GM23338 (cell line): Measurements from ENCODE around the gene UNC93B1.

ENCODE experiments used
- EZH2phosphoT487 ChIP-seq: fragments of 200-600 bp; sonication (generic); IDR thresholded peaks from one replicate; pipeline ENCODE4 v1.8.1; 2018; ENCODE audit warnings: antibody characterized with exemption; ENCODE audit not compliant: unreplicated experiment
- NANOG ChIP-seq: IDR thresholded peaks from 2 replicates; pipeline ENCODE4 v1.6.1; 2016; ENCODE audit warnings: antibody characterized with exemption, borderline replicate concordance
- STAT1 ChIP-seq: IDR thresholded peaks from one replicate; pipeline ENCODE4 v1.6.1; 2016; ENCODE audit warnings: antibody characterized with exemption; ENCODE audit not compliant: unreplicated experiment
- TF ChIP-seq, protein P1 (sequence below), 2 experiments: fragments of 200-600 bp in 1 of 2; sonication (generic) in 1 of 2; conservative IDR thresholded peaks; 2 replicates each; pipeline versions ENCODE4 v1.5.1 to v1.6.1; 2016 to 2017; ENCODE audit warnings: antibody characterized with exemption in 2 of 2, low read depth in 2 of 2, mild to moderate bottlenecking in 2 of 2, moderate library complexity in 1 of 2
- TF ChIP-seq, protein P2 (sequence below): IDR thresholded peaks from one replicate; pipeline ENCODE4 v1.6.1; 2018; ENCODE audit warnings: antibody characterized with exemption; ENCODE audit not compliant: unreplicated experiment

GRCh38 chr11:68010090-68011041 is 6.5 kb upstream of the UNC93B1 start, which contains the start of gene ALDH3B1:
- TF ChIP-seq, protein P1, sequence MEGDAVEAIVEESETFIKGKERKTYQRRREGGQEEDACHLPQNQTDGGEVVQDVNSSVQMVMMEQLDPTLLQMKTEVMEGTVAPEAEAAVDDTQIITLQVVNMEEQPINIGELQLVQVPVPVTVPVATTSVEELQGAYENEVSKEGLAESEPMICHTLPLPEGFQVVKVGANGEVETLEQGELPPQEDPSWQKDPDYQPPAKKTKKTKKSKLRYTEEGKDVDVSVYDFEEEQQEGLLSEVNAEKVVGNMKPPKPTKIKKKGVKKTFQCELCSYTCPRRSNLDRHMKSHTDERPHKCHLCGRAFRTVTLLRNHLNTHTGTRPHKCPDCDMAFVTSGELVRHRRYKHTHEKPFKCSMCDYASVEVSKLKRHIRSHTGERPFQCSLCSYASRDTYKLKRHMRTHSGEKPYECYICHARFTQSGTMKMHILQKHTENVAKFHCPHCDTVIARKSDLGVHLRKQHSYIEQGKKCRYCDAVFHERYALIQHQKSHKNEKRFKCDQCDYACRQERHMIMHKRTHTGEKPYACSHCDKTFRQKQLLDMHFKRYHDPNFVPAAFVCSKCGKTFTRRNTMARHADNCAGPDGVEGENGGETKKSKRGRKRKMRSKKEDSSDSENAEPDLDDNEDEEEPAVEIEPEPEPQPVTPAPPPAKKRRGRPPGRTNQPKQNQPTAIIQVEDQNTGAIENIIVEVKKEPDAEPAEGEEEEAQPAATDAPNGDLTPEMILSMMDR (conservative IDR thresholded peaks at IDR 0.05; ENCODE audit: low read depth in 2 of 2) = peak in 1 of 2 experiments; percentile 21; a peak in 1 of 4 replicates
- TF ChIP-seq STAT1 (no peak), EZH2phosphoT487 (no peak), NANOG (no peak)
- TF ChIP-seq, protein P2, sequence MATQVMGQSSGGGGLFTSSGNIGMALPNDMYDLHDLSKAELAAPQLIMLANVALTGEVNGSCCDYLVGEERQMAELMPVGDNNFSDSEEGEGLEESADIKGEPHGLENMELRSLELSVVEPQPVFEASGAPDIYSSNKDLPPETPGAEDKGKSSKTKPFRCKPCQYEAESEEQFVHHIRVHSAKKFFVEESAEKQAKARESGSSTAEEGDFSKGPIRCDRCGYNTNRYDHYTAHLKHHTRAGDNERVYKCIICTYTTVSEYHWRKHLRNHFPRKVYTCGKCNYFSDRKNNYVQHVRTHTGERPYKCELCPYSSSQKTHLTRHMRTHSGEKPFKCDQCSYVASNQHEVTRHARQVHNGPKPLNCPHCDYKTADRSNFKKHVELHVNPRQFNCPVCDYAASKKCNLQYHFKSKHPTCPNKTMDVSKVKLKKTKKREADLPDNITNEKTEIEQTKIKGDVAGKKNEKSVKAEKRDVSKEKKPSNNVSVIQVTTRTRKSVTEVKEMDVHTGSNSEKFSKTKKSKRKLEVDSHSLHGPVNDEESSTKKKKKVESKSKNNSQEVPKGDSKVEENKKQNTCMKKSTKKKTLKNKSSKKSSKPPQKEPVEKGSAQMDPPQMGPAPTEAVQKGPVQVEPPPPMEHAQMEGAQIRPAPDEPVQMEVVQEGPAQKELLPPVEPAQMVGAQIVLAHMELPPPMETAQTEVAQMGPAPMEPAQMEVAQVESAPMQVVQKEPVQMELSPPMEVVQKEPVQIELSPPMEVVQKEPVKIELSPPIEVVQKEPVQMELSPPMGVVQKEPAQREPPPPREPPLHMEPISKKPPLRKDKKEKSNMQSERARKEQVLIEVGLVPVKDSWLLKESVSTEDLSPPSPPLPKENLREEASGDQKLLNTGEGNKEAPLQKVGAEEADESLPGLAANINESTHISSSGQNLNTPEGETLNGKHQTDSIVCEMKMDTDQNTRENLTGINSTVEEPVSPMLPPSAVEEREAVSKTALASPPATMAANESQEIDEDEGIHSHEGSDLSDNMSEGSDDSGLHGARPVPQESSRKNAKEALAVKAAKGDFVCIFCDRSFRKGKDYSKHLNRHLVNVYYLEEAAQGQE = no peak
